GM12873 (cell line): Measurements from ENCODE around the gene ZNF205.
A peak's percentile ranks its signal among the peaks of the same experiment; 100 is the strongest.

Experiments used
- TF ChIP-seq, protein P1 (sequence below): IDR thresholded peaks from 2 replicates; pipeline ENCODE4 v1.5.1; 2012; ENCODE audit warnings: low read depth, mild to moderate bottlenecking, moderate library complexity, low read length, control low read depth; ENCODE audit not compliant: insufficient read depth; ENCODE audit errors: missing control alignments

Gene ZNF205

DNA sequence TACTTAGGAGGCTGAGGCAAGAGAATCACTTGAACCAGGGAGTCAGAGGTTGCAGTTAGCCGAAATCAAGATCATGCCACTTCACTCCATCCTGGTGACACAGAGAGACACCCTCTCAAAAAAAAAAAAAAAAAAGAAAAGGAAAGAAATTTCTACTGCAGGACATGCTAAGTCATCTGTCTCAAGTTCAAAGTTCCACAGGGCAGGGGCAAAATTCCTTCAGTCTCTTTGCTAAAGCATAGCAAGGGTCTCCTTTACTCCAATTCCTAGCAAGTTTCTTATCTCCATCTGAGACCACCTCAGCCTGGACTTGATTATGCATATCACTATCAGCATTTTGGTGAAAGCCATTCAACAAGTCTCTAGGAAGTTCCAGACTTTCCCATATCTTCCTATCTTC lies 27.9 kb upstream of the ZNF205 start:
- TF ChIP-seq, protein P1, sequence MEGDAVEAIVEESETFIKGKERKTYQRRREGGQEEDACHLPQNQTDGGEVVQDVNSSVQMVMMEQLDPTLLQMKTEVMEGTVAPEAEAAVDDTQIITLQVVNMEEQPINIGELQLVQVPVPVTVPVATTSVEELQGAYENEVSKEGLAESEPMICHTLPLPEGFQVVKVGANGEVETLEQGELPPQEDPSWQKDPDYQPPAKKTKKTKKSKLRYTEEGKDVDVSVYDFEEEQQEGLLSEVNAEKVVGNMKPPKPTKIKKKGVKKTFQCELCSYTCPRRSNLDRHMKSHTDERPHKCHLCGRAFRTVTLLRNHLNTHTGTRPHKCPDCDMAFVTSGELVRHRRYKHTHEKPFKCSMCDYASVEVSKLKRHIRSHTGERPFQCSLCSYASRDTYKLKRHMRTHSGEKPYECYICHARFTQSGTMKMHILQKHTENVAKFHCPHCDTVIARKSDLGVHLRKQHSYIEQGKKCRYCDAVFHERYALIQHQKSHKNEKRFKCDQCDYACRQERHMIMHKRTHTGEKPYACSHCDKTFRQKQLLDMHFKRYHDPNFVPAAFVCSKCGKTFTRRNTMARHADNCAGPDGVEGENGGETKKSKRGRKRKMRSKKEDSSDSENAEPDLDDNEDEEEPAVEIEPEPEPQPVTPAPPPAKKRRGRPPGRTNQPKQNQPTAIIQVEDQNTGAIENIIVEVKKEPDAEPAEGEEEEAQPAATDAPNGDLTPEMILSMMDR: no peak

DNA sequence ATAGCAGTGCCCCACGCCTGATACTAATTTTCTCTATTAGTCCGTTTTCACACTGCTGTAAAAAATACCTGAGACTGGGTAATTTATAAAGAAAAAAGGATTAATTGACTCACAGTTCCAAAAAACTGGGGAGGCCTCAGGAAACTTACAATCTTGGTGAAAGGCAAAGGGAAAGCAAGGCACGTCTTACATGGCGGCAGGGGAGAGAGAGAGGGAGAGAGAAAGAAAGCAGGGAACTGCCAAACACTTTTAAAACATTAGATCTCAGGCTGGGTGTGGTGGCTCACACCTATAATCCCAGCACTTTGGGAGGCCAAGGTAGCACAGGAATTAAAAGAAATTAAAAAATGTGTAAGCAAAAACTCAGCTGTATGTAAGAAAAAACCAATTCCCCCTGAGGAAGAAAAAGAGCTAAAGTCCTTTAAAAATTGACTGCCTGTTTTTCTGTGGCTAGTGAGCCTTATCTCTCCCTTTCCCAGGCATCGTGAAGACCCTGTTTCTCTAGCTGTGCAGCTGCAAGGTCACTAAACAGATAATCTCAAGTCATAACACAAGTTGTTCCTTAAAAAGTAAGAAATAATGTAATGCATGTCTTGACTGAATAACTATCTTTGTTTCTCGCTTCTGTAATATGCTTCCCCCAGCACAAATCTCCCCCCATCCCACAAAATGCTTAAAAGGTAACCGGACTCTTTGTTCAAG lies 27.3 kb upstream of the ZNF205 start:
- TF ChIP-seq, protein P1: no peak

DNA sequence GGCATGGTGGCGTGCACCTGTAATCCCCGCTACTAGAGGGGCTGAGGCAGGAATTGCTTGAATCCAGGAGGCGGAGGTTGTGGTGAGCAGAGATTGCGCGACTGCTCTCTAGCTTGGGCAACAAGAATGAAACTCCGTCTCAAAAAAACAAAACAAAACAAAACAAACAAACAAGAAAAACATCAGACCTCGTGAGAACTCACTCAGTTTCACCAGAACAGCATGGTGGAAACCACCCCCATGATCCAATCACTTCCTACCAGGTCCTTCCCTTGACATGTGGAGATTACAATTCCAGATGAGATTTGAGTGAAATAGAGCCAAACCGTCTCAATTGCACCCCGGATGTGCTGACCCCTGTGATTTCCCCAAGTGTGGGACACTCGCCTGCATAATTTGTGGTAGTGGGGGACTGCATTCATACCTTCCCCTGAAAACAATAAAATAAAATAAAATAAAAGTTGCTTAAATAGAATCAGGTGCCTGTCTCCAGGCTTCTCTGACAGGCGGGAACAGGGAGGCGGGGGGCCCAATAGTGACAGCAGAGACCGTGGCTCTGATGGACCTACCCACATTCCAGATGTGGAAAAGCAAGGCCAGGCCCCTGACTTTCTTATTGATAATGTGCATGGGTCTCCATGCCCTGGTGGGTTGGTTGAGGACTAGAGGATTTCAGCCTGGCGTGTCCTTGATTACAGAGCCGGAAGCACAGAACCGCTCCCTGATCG lies 26.4 kb upstream of the ZNF205 start:
- TF ChIP-seq, protein P1: no peak

DNA sequence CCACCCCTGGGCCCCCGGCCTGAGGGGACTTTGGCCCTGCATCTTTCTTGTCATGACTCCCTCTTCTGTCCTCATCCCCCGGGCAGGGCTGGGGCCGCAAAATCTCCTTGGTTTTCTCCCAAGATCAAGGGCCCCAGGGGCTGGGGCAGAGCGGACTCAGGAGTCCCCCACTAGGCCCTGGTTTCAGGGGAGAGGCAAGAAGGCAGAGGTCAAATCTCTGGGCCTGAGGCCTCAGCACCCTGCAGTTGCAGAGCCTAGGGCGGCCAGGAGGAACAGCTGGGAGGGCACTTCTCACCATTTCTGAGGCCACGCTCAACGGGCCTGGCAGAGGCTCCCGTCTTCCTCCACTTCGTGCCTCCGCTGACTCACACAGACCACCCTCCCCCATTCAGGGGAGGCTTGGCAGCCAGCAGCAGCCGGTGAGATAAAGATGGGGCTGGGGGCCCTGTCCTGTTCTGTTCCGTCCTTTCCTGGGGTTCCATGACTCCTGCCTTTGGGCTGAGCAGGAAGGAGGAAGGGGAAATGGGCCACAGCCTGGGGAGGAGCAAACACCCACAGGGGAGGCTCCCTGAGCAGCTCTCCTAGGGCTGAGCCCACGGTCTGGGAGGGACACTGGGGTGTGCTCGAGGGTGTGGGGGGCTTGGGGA lies 25.7 kb upstream of the ZNF205 start:
- TF ChIP-seq, protein P1: no peak

DNA sequence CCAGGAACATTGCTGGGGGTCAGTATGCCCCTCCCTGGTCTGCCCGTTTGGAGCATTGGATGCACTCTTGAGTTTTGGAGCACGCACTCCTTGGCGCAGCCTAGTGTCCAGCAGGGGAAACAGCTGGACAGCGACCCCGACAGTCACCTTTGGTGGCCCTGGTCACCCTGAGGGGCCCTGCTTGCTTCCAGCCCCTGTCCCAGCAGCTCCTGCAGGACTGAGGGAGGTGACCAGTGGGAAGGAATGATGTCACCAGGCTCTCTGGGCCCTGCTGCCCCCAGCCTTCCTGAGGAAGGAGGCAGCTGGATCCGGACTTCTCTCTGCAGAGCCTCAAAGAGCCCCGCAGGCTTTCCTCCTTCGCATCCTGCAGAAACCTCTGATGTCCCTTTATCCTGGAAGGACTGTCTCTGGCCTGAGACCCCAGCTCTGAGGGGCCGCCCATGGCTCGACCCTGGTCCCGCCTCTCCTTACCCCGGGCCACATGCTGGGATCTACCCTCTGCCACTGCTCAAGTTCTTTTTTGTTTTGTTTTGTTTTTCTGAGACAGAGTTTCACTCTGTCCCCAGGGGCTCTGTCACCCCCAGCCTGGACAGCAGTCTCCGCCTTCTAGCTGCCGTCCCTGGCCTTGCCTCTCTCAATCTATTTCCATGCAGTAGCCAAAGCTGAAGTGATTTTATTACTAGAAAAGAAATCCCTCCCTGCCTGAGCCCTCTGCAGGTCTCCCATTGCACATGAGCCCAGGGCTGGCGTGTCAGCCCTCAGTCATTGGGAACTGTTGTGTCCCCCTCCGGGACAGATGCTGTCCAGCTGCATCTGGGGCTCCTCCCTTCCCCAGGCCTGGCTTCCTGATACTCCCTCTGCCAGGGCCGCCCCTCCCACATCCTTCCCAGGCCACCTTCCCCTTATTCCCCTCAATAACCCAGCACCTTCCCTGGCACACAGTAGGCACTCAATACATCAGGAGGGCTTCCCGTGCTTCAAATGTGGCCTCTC lies 24.8 kb upstream of the ZNF205 start:
- TF ChIP-seq, protein P1: peak; percentile 32

DNA sequence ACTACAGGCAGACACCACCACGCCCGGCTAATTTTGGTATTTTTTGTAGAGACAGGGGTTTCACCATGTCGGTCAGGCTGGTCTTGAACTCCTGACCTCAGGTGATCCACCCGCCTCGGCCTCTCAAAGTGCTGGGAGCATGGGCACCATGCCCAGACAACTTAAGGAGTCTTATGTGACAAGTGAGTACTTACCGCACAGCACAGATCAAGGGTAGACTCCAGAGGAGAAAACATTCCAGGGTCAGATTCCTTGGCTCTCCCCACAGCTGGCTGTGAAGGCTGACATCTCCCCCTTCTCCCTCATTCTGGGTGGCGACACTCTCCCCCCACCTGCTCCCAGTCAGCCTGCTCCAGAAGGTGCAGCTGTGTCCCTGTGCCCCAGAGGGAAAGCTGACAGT lies 23.9 kb upstream of the ZNF205 start:
- TF ChIP-seq, protein P1: no peak
